Erythroblast (primary cell): ENCODE measurements around the gene CACTIN.

Experiments
- GATA1 ChIP-seq: IDR thresholded peaks from 2 replicates; pipeline ENCODE4 v1.6.1; 2011; ENCODE audit warnings: low read depth, mild to moderate bottlenecking, control low read depth, low read length, moderate library complexity
- POLR2A ChIP-seq: IDR thresholded peaks from 2 replicates; pipeline ENCODE4 v1.6.1; 2011; ENCODE audit warnings: mild to moderate bottlenecking, low read length

DNA sequence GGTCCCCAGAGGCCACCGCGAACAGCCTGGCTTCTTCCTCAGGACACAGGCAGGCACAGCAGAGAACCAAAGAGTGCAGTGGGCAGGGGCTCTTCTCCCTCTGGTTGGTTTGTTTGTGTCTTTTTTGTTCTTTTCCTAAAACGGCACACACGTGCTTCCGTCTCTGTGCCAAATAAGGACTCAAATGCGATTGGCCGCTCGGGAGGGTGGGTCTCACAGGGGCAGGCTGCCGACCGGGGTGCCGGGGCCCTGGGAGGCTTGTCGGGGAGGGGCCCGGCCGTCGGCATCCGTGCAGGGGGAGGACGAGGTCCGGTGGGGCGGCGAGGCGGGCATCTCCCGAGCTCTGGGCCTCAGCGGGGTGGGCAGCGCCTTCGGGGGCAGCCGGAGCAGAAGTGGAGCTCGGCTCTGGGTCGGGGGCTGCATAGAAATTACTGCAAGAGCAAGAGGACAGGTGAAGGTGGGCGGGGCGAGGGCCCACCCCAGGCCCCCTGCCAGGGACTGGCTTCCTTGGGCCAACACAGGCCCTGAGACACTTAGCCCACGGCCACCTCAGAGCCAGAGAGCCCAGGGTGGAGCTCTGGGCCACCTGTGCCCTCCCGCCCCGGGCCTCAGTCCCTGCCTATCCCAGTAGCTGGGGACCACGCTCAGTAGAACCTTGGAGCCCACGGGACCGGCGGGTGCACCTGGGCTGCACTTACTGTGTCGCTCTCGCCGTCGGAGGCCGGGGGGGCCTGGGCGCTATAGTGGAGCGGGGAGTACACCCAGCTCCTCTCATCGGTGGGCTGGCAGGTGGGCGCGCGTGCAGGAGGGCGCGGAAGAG, 6.4 kb upstream of the CACTIN start:
- no peak for TF ChIP-seq POLR2A
- TF ChIP-seq GATA1, result no peak
